Activated B cell treated with CpG ODN at 0.5 μM for 24 hours (primary cell): ENCODE data around the gene SCUBE3. TPM values are rescaled to one million over a fixed set of nuclear protein-coding genes. Genes with fewer than 3 reads are reported as not detected.
A peak's percentile ranks its signal among the peaks of the same experiment; 100 is the strongest.

ENCODE experiments used
- ATAC-seq: fragments of 200-7000 bp; cut with Tn5 transposase; one replicate; pipeline ENCODE4 v1.10.0; 2021; ENCODE audit warnings: low read depth, mild to moderate bottlenecking, moderate library complexity
- CTCF ChIA-PET: fragments of 350-600 bp; sonication (Branson Sonifier 250); formaldehyde crosslinking; loops from one replicate; lab custom pipeline; 2021; ENCODE audit warnings: antibody characterized with exemption; lab: Charles Lee
- POLR2A ChIA-PET: fragments of 350-600 bp; sonication (Branson Sonifier 250); formaldehyde crosslinking; loops from one replicate; lab custom pipeline; 2021; ENCODE audit warnings: antibody characterized with exemption; lab: Charles Lee
- DNase-seq: peaks from one replicate; pipeline ENCODE4 v3.0.0; 2022
- H3K27ac Mint-ChIP-seq: one replicate; pipeline ENCODE4 v1.8.0; 2020; ENCODE audit warnings: mixed read lengths
- H3K27me3 Mint-ChIP-seq: one replicate; pipeline ENCODE4 v1.8.0; 2021; ENCODE audit warnings: mixed read lengths
- H3K36me3 Mint-ChIP-seq: one replicate; pipeline ENCODE4 v1.8.0; 2021; ENCODE audit warnings: low read depth, mixed read lengths
- H3K4me1 Mint-ChIP-seq: one replicate; pipeline ENCODE4 v1.8.0; 2021; ENCODE audit warnings: mixed read lengths
- H3K4me3 Mint-ChIP-seq: one replicate; pipeline ENCODE4 v1.8.0; 2020; ENCODE audit warnings: mild to moderate bottlenecking, mixed read lengths
- H3K9me3 Mint-ChIP-seq: one replicate; pipeline ENCODE4 v1.8.0; 2020; ENCODE audit warnings: mixed read lengths
- CTCF ChIP-seq: fragments of 200-600 bp; IDR thresholded peaks from one replicate; pipeline ENCODE4 v1.8.0; 2022; ENCODE audit warnings: antibody characterized with exemption, mild to moderate bottlenecking
- intact Hi-C: fragments of 100-400 bp; cut with micrococcal nuclease; formaldehyde crosslinking; loops from one replicate; pipeline ENCODE4 v1.15.1; 2024
- total RNA-seq: library from RNA; stranded (reverse); gene quantifications from 2 replicates; pipeline ENCODE4 v1.2.3, GENCODE V29; 2022

Gene SCUBE3
- total RNA-seq, 1 donor from 2014 or later: not detected

- H3K27me3 Mint-ChIP-seq: no peaks in the 10 kb centered on the region
- ChIA-PET CTCF (interaction anchor here (0.7 to 1.8 kb wide), 7 partner anchors 14 to 831 kb away, joined by 3 to 6 read pairs (median 3); no protein-coding TSS in a partner anchor), POLR2A (interaction anchor here (0.6 to 1.7 kb wide), 15 partner anchors 18 to 833 kb away, joined by 3 to 18 read pairs (median 4); partner anchors contain the start of genes FANCE, RPS10 and SNRPC)
- TF ChIP-seq CTCF: no peak
- DNase-seq: no peak
- H3K9me3 Mint-ChIP-seq: no peaks in the 10 kb centered on the region
- peak overlapping the region; percentile 97 for H3K4me3 Mint-ChIP-seq
- peaks cover 6% of the 10 kb centered on the region for H3K36me3 Mint-ChIP-seq
- ATAC-seq: peak; percentile 23
- peak overlapping the region; percentile 93 for H3K27ac Mint-ChIP-seq
- intact Hi-C loops: loop anchor here (1.0 to 5.0 kb wide), 4 partner anchors 36 to 1688 kb away; partner anchors contain the start of genes ANKS1A and HMGA1
- H3K4me1 Mint-ChIP-seq: peaks cover 47% of the 10 kb centered on the region
Observed at GRCh38 chr6:35258858-35259193, 45.1 kb downstream of the SCUBE3 start.

GRCh38 chr6:35259194-35259947 is 45.6 kb downstream of the SCUBE3 start, which contains the start of gene ZNF76:
ZNF76 (plus strand) TSS chr6:35259735; CDS start chr6:35281152, 21,417 bp downstream.
- Mint-ChIP-seq H3K27me3 (no peaks in the 10 kb centered on the region), H3K27ac (peak within 1 kb of the TSS; percentile 93), H3K4me1 (peaks cover 53% of the 10 kb centered on the region), H3K9me3 (no peaks in the 10 kb centered on the region), H3K36me3 (peaks cover 6% of the 10 kb centered on the region), H3K4me3 (peak within 1 kb of the TSS; percentile 97)
- intact Hi-C loops: loop anchor here (1.0 to 5.0 kb wide), 4 partner anchors 35 to 1689 kb away; partner anchors contain the start of genes ANKS1A and HMGA1
- ATAC-seq: peak; percentile 81
- POLR2A ChIA-PET: interaction anchor here (0.6 to 1.7 kb wide), 15 partner anchors 18 to 833 kb away, joined by 3 to 18 read pairs (median 4); partner anchors contain the start of genes ANKS1A, FANCE, RPS10 and SNRPC
- CTCF ChIA-PET: interaction anchor here (0.7 to 1.8 kb wide), 7 partner anchors 14 to 832 kb away, joined by 3 to 6 read pairs (median 3); no protein-coding TSS in a partner anchor
- peak; percentile 89 for DNase-seq
- no peak for TF ChIP-seq CTCF

- Mint-ChIP-seq H3K4me3 (peak overlapping the region; percentile 97), H3K27me3 (no peaks in the 10 kb centered on the region), H3K9me3 (no peaks in the 10 kb centered on the region), H3K27ac (peak overlapping the region; percentile 89), H3K4me1 (peaks cover 58% of the 10 kb centered on the region), H3K36me3 (peaks cover 6% of the 10 kb centered on the region)
- ChIA-PET CTCF (interaction anchor here (1.0 to 1.8 kb wide), 4 partner anchors 37 to 324 kb away, joined by 3 to 6 read pairs (median 4); no protein-coding TSS in a partner anchor), POLR2A (interaction anchor here (0.9 to 1.7 kb wide), 10 partner anchors 19 to 834 kb away, joined by 3 to 18 read pairs (median 4); partner anchors contain the start of genes ANKS1A, FANCE, RPS10 and SNRPC)
- intact Hi-C loops: loop anchor here (1.0 to 5.0 kb wide), 4 partner anchors 35 to 1689 kb away; partner anchors contain the start of genes ANKS1A and HMGA1
- TF ChIP-seq CTCF: no peak
- ATAC-seq (peak; percentile 60), DNase-seq (peak; percentile 68)
Observed at GRCh38 chr6:35259948-35260590, 46.3 kb downstream of the SCUBE3 start.

- intact Hi-C loops: no loop called here
- peaks cover 6% of the 10 kb centered on the region for H3K36me3 Mint-ChIP-seq
- ChIA-PET CTCF (interaction anchor here (1.8 kb wide), 1 partner anchor 36 kb away, joined by 6 read pairs; no protein-coding TSS in a partner anchor), POLR2A (no interaction called here)
- ATAC-seq (no peak), DNase-seq (no peak)
- H3K27me3 Mint-ChIP-seq: no peaks in the 10 kb centered on the region
- no peaks in the 10 kb centered on the region for H3K9me3 Mint-ChIP-seq
- H3K4me3 Mint-ChIP-seq: peak overlapping the region; percentile 97
- no peak for TF ChIP-seq CTCF
- peaks cover 63% of the 10 kb centered on the region for H3K4me1 Mint-ChIP-seq
- H3K27ac Mint-ChIP-seq: peak overlapping the region; percentile 89
Observed at GRCh38 chr6:35260591-35261570, 47.1 kb downstream of the SCUBE3 start.
